HEK293 (cell line): ENCODE data around the gene WDR38.

Source experiments
- CTCF ChIA-PET: fragments of 350-600 bp; formaldehyde crosslinking; extraction: SDS; loops from one replicate; lab custom pipeline; 2021; ENCODE audit warnings: antibody characterized with exemption; lab: Yijun Ruan, JAX
- POLR2A ChIA-PET: fragments of 300-600 bp; formaldehyde crosslinking; extraction: SDS; loops from one replicate; lab custom pipeline; 2020; ENCODE audit warnings: antibody characterized with exemption, inconsistent platforms; lab: Yijun Ruan, JAX
- H3K27ac ChIP-seq: fragments of 200-500 bp; sonication (Bioruptor generic); 2 replicates; pipeline ENCODE4 v1.5.1; 2014; ENCODE audit warnings: low read depth, low read length, control low read depth, inconsistent platforms; ENCODE audit errors: extremely low read depth
- H3K36me3 ChIP-seq, 2 experiments: fragments of 200-500 bp in 1 of 2; sonication (Bioruptor generic) in 1 of 2; 1 replicate in 1 of 2; 2 replicates in 1 of 2; pipeline ENCODE4 v1.5.1; 2014 to 2017; ENCODE audit warnings: inconsistent platforms in 2 of 2, low read length in 2 of 2; ENCODE audit not compliant: control insufficient read depth in 2 of 2, insufficient read depth in 1 of 2
- H3K4me1 ChIP-seq: fragments of 200-500 bp; sonication (Bioruptor generic); 2 replicates; pipeline ENCODE4 v1.5.1; 2014; ENCODE audit warnings: mild to moderate bottlenecking, low read length, inconsistent platforms; ENCODE audit not compliant: control insufficient read depth, insufficient read depth
- H3K4me3 ChIP-seq: 2 replicates; pipeline ENCODE4 v1.5.1; 2011; ENCODE audit warnings: low read depth, mild to moderate bottlenecking, control low read depth, low read length, moderate library complexity
- H3K9me3 ChIP-seq: fragments of 200-500 bp; sonication (Bioruptor generic); 2 replicates; pipeline ENCODE4 v1.5.1; 2014; ENCODE audit warnings: low read depth, low read length, inconsistent platforms; ENCODE audit not compliant: control insufficient read depth, insufficient read depth
- GLI2 ChIP-seq: fragments of 450-650 bp; formaldehyde crosslinking; IDR thresholded peaks from 2 replicates; pipeline ENCODE4; 2017; ENCODE audit warnings: missing biosample characterization, missing genetic modification characterization, low read depth, borderline replicate concordance
- GLI4 ChIP-seq: fragments of 450-650 bp; formaldehyde crosslinking; IDR thresholded peaks from 2 replicates; pipeline ENCODE4 v1.5.1; 2016; ENCODE audit warnings: missing biosample characterization, missing genetic modification characterization
- KLF1 ChIP-seq: fragments of 450-650 bp; formaldehyde crosslinking; IDR thresholded peaks from 2 replicates; pipeline ENCODE4 v1.5.1; 2016; ENCODE audit warnings: missing biosample characterization, missing genetic modification characterization
- KLF9 ChIP-seq: fragments of 450-650 bp; formaldehyde crosslinking; IDR thresholded peaks from 2 replicates; pipeline ENCODE4 v1.5.1; 2016; ENCODE audit warnings: missing biosample characterization, missing genetic modification characterization, low read depth
- MYNN ChIP-seq: fragments of 450-650 bp; formaldehyde crosslinking; IDR thresholded peaks from 2 replicates; pipeline ENCODE4 v1.5.1; 2016; ENCODE audit warnings: missing biosample characterization, missing genetic modification characterization, borderline replicate concordance
- MZF1 ChIP-seq: fragments of 450-650 bp; formaldehyde crosslinking; IDR thresholded peaks from 2 replicates; pipeline ENCODE4 v1.5.1; 2017; ENCODE audit warnings: missing biosample characterization, missing genetic modification characterization, borderline replicate concordance
- RBAK ChIP-seq: fragments of 450-650 bp; formaldehyde crosslinking; IDR thresholded peaks from 2 replicates; pipeline ENCODE4 v1.5.1; 2016; ENCODE audit warnings: missing biosample characterization, missing genetic modification characterization
- ZNF10 ChIP-seq: fragments of 450-650 bp; formaldehyde crosslinking; IDR thresholded peaks from 2 replicates; pipeline ENCODE4 v1.5.1; 2017; ENCODE audit warnings: missing biosample characterization, missing genetic modification characterization
- ZNF146 ChIP-seq: fragments of 450-650 bp; formaldehyde crosslinking; IDR thresholded peaks from 2 replicates; pipeline ENCODE4 v1.5.1; 2016; ENCODE audit warnings: missing biosample characterization, missing genetic modification characterization
- ZNF2 ChIP-seq: fragments of 450-650 bp; formaldehyde crosslinking; IDR thresholded peaks from 2 replicates; pipeline ENCODE4 v1.5.1; 2016; ENCODE audit warnings: missing biosample characterization, missing genetic modification characterization
- ZNF274 ChIP-seq, 2 experiments: fragments of 200-500 bp in 1 of 2; fragments of 450-650 bp in 1 of 2; sonication (Bioruptor generic) in 1 of 2; formaldehyde crosslinking in 1 of 2; IDR thresholded peaks; 2 replicates each; pipeline versions ENCODE4 v1.5.1 to v1.6.1; 2014 to 2016; ENCODE audit warnings: borderline replicate concordance in 1 of 2, inconsistent platforms in 1 of 2, low read length in 1 of 2, missing biosample characterization in 1 of 2, missing genetic modification characterization in 1 of 2
- ZNF391 ChIP-seq: fragments of 450-650 bp; formaldehyde crosslinking; IDR thresholded peaks from 2 replicates; pipeline ENCODE4 v1.5.1; 2016; ENCODE audit warnings: low read depth, missing biosample characterization, missing genetic modification characterization, borderline replicate concordance
- ZNF510 ChIP-seq: fragments of 450-650 bp; formaldehyde crosslinking; IDR thresholded peaks from 2 replicates; pipeline ENCODE4 v1.5.1; 2018; ENCODE audit warnings: mild to moderate bottlenecking, missing genetic modification characterization, missing biosample characterization; ENCODE audit not compliant: insufficient replicate concordance
- ZNF571 ChIP-seq: fragments of 450-650 bp; formaldehyde crosslinking; IDR thresholded peaks from 2 replicates; pipeline ENCODE4 v1.5.0; 2017; ENCODE audit warnings: missing biosample characterization, missing genetic modification characterization
- ZNF624 ChIP-seq: fragments of 450-650 bp; formaldehyde crosslinking; IDR thresholded peaks from 2 replicates; pipeline ENCODE4 v1.5.1; 2017; ENCODE audit warnings: missing biosample characterization, missing genetic modification characterization
- ZNF701 ChIP-seq: fragments of 450-650 bp; formaldehyde crosslinking; IDR thresholded peaks from 2 replicates; pipeline ENCODE4 v1.5.1; 2016; ENCODE audit warnings: missing biosample characterization, missing genetic modification characterization
- ZNF777 ChIP-seq: fragments of 450-650 bp; formaldehyde crosslinking; IDR thresholded peaks from 2 replicates; pipeline ENCODE4 v1.5.1; 2017; ENCODE audit warnings: missing biosample characterization, missing genetic modification characterization, borderline replicate concordance
- TF ChIP-seq, protein P1 (sequence below): fragments of 450-650 bp; formaldehyde crosslinking; IDR thresholded peaks from 2 replicates; pipeline ENCODE4 v1.5.1; 2016; ENCODE audit warnings: missing biosample characterization, missing genetic modification characterization, borderline replicate concordance
- TF ChIP-seq, protein P2 (sequence below): fragments of 450-650 bp; formaldehyde crosslinking; IDR thresholded peaks from 2 replicates; pipeline ENCODE4; 2016; ENCODE audit warnings: missing biosample characterization, missing genetic modification characterization
- TF ChIP-seq, protein P3 (sequence below): fragments of 450-650 bp; formaldehyde crosslinking; IDR thresholded peaks from 2 replicates; pipeline ENCODE4 v1.5.1; 2016; ENCODE audit warnings: missing biosample characterization, missing genetic modification characterization
- TF ChIP-seq, protein P4 (sequence below): fragments of 450-650 bp; formaldehyde crosslinking; IDR thresholded peaks from 2 replicates; pipeline ENCODE4 v1.5.1; 2016; ENCODE audit warnings: missing biosample characterization, missing genetic modification characterization, borderline replicate concordance
- TF ChIP-seq, protein P5 (sequence below): fragments of 450-650 bp; formaldehyde crosslinking; conservative IDR thresholded peaks from 2 replicates; pipeline ENCODE4 v1.5.1; 2016; ENCODE audit warnings: low read depth, missing biosample characterization, missing genetic modification characterization

The WDR38 gene

DNA sequence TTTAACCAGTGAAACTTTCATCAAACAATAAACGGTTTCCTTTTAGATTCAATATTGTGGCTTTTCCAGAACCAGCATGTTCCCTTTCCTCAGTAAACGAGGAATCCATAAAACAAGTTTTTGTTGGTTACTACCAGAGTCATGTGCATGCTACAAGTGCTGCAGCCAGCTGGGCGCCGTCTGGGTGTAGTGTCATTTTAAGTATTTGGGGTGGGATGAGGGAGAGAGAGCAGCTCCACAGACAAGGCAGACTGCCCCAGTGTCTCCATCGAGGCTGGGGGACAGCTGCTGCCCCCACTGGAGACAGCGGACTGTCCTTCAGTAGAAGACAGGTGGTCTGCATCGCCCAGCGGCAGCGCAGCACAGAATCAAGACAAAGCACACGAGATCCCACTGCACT, 26.0 kb downstream of the WDR38 start:
- Histone ChIP-seq H3K27ac (no peak overlapping the region), H3K4me3 (no peak overlapping the region), H3K4me1 (no peaks in the 10 kb centered on the region), H3K9me3 (no peaks in the 10 kb centered on the region), H3K36me3 (peaks cover 4 to 86% of the 10 kb centered on the region in 2 experiments; a peak in 2 of 3 replicates)
- TF ChIP-seq, protein P1, sequence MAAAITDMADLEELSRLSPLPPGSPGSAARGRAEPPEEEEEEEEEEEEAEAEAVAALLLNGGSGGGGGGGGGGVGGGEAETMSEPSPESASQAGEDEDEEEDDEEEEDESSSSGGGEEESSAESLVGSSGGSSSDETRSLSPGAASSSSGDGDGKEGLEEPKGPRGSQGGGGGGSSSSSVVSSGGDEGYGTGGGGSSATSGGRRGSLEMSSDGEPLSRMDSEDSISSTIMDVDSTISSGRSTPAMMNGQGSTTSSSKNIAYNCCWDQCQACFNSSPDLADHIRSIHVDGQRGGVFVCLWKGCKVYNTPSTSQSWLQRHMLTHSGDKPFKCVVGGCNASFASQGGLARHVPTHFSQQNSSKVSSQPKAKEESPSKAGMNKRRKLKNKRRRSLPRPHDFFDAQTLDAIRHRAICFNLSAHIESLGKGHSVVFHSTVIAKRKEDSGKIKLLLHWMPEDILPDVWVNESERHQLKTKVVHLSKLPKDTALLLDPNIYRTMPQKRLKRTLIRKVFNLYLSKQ, result no peak
- TF ChIP-seq RBAK (tag by site-specific recombination) (no peak), KLF9 (tag by site-specific recombination) (no peak), ZNF274 (IDR thresholded peaks at IDR 0.05; ENCODE audit: low read length) (no peak), ZNF274 (tag by site-specific recombination; IDR thresholded peaks at IDR 0.05; ENCODE audit: borderline replicate concordance) (no peak), ZNF571 (tag by site-specific recombination) (no peak), MZF1 (tag by site-specific recombination) (no peak), MYNN (tag by site-specific recombination) (no peak), ZNF10 (tag by site-specific recombination) (no peak), ZNF701 (tag by site-specific recombination) (no peak)
- TF ChIP-seq, protein P2, sequence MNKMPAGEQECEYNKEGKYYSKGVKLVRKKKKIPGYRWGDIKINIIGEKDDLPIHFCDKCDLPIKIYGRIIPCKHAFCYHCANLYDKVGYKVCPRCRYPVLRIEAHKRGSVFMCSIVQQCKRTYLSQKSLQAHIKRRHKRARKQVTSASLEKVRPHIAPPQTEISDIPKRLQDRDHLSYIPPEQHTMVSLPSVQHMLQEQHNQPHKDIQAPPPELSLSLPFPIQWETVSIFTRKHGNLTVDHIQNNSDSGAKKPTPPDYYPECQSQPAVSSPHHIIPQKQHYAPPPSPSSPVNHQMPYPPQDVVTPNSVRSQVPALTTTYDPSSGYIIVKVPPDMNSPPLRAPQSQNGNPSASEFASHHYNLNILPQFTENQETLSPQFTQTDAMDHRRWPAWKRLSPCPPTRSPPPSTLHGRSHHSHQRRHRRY (tag by site-specific recombination), result no peak
- TF ChIP-seq, protein P3, sequence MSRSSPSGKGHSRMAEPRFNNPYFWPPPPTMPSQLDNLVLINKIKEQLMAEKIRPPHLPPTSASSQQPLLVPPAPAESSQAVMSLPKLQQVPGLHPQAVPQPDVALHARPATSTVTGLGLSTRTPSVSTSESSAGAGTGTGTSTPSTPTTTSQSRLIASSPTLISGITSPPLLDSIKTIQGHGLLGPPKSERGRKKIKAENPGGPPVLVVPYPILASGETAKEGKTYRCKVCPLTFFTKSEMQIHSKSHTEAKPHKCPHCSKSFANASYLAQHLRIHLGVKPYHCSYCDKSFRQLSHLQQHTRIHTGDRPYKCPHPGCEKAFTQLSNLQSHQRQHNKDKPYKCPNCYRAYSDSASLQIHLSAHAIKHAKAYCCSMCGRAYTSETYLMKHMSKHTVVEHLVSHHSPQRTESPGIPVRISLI (tag by site-specific recombination), result no peak
- TF ChIP-seq, protein P4, sequence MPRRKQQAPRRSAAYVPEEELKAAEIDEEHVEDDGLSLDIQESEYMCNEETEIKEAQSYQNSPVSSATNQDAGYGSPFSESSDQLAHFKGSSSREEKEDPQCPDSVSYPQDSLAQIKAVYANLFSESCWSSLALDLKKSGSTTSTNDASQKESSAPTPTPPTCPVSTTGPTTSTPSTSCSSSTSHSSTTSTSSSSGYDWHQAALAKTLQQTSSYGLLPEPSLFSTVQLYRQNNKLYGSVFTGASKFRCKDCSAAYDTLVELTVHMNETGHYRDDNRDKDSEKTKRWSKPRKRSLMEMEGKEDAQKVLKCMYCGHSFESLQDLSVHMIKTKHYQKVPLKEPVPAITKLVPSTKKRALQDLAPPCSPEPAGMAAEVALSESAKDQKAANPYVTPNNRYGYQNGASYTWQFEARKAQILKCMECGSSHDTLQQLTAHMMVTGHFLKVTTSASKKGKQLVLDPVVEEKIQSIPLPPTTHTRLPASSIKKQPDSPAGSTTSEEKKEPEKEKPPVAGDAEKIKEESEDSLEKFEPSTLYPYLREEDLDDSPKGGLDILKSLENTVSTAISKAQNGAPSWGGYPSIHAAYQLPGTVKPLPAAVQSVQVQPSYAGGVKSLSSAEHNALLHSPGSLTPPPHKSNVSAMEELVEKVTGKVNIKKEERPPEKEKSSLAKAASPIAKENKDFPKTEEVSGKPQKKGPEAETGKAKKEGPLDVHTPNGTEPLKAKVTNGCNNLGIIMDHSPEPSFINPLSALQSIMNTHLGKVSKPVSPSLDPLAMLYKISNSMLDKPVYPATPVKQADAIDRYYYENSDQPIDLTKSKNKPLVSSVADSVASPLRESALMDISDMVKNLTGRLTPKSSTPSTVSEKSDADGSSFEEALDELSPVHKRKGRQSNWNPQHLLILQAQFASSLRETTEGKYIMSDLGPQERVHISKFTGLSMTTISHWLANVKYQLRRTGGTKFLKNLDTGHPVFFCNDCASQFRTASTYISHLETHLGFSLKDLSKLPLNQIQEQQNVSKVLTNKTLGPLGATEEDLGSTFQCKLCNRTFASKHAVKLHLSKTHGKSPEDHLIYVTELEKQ (tag by site-specific recombination), result no peak
- ChIA-PET CTCF (no interaction called here), POLR2A (interaction anchor here (1.2 to 2.3 kb wide), 3 partner anchors 17 to 265 kb away, joined by 5 read pairs; partner anchors contain the start of genes RPL35 and SCAI)

DNA sequence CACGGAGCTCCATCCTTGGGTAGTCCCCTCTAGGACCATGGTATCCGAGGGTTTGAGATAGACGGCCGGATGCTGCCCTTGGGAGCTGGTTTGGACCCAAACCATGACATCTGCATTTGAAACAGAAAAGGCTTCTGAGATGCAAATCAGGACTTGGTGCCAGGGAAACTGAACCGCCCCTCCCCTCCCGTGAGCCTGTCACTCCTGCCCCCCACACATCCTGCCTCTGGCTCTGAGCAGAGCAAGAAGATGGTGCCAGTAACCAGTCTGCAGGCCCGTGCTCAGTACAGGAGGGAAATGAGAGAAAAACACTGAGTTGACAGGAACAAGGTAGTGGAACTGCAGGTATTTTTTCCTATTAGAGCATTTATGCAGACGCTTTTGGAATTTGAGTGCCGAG, 27.2 kb downstream of the WDR38 start:
- H3K4me1 ChIP-seq, result no peaks in the 10 kb centered on the region
- H3K9me3 ChIP-seq, result no peaks in the 10 kb centered on the region
- ChIA-PET CTCF (interaction anchor here (0.6 to 1.1 kb wide), 3 partner anchors 14 to 103 kb away, joined by 3 to 4 read pairs (median 4); partner anchors contain the start of gene OLFML2A), POLR2A (interaction anchor here (0.5 kb wide), 1 partner anchor 29 kb away, joined by 4 read pairs; no protein-coding TSS in a partner anchor)
- peaks cover 0 to 79% of the 10 kb centered on the region in 2 experiments; a peak in 2 of 3 replicates for H3K36me3 ChIP-seq
- no peak overlapping the region for H3K27ac ChIP-seq
- no peak overlapping the region for H3K4me3 ChIP-seq
- TF ChIP-seq ZNF777 (no peak), ZNF391 (tag by site-specific recombination) (no peak), ZNF624 (tag by site-specific recombination) (no peak), RBAK (tag by site-specific recombination) (no peak), GLI4 (tag by site-specific recombination) (no peak), ZNF2 (tag by site-specific recombination) (no peak), ZNF510 (tag by site-specific recombination) (no peak), GLI2 (tag by site-specific recombination) (no peak), ZNF146 (tag by site-specific recombination) (no peak), KLF1 (tag by site-specific recombination) (no peak)
- TF ChIP-seq, protein P5, sequence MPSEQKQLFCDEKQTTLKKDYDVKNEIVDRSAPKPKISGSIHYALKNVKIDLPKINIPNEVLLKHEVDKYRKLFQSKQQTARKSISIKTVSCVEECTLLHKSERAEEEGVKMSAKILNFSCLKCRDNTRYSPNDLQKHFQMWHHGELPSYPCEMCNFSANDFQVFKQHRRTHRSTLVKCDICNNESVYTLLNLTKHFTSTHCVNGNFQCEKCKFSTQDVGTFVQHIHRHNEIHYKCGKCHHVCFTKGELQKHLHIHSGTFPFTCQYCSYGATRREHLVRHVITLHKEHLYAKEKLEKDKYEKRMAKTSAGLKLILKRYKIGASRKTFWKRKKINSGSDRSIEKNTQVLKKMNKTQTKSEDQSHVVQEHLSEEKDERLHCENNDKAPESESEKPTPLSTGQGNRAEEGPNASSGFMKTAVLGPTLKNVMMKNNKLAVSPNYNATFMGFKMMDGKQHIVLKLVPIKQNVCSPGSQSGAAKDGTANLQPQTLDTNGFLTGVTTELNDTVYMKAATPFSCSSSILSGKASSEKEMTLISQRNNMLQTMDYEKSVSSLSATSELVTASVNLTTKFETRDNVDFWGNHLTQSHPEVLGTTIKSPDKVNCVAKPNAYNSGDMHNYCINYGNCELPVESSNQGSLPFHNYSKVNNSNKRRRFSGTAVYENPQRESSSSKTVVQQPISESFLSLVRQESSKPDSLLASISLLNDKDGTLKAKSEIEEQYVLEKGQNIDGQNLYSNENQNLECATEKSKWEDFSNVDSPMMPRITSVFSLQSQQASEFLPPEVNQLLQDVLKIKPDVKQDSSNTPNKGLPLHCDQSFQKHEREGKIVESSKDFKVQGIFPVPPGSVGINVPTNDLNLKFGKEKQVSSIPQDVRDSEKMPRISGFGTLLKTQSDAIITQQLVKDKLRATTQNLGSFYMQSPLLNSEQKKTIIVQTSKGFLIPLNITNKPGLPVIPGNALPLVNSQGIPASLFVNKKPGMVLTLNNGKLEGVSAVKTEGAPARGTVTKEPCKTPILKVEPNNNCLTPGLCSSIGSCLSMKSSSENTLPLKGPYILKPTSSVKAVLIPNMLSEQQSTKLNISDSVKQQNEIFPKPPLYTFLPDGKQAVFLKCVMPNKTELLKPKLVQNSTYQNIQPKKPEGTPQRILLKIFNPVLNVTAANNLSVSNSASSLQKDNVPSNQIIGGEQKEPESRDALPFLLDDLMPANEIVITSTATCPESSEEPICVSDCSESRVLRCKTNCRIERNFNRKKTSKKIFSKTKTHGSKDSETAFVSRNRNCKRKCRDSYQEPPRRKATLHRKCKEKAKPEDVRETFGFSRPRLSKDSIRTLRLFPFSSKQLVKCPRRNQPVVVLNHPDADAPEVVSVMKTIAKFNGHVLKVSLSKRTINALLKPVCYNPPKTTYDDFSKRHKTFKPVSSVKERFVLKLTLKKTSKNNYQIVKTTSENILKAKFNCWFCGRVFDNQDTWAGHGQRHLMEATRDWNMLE (tag by site-specific recombination), result no peak
